WI38 (cell line): ENCODE data around the gene GNAS-AS1.

Source experiments
- H3K4me3 ChIP-seq: 2 replicates; pipeline ENCODE4 v1.5.1; 2011; ENCODE audit warnings: low read depth, mild to moderate bottlenecking, control low read depth, low read length
- TF ChIP-seq, protein P1 (sequence below): IDR thresholded peaks from 2 replicates; pipeline ENCODE4 v1.5.1; 2012; ENCODE audit warnings: low read depth, mild to moderate bottlenecking, control low read depth, low read length

The GNAS-AS1 gene

DNA sequence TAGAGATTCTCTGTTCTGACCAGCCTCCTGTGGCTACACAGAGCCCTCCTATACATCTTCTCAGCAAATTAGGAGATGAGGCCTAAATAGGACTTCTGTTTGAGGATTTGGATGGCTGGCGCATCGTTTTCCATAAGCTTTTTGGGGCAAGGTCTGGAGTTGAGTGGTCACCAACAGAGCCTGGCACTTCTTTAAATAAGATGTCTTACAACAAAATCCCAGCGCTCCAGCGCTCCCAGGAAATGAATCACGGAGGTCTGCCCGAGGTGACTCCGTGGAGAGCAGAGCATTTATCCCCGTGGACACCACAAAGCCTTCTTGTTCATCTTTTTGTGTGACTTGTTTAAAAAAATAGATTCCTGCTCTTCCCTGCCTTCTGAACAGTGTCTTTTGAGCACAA lies 75.3 kb downstream of the GNAS-AS1 start:
- TF ChIP-seq, protein P1, sequence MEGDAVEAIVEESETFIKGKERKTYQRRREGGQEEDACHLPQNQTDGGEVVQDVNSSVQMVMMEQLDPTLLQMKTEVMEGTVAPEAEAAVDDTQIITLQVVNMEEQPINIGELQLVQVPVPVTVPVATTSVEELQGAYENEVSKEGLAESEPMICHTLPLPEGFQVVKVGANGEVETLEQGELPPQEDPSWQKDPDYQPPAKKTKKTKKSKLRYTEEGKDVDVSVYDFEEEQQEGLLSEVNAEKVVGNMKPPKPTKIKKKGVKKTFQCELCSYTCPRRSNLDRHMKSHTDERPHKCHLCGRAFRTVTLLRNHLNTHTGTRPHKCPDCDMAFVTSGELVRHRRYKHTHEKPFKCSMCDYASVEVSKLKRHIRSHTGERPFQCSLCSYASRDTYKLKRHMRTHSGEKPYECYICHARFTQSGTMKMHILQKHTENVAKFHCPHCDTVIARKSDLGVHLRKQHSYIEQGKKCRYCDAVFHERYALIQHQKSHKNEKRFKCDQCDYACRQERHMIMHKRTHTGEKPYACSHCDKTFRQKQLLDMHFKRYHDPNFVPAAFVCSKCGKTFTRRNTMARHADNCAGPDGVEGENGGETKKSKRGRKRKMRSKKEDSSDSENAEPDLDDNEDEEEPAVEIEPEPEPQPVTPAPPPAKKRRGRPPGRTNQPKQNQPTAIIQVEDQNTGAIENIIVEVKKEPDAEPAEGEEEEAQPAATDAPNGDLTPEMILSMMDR: no peak
- no peak overlapping the region for H3K4me3 ChIP-seq

DNA sequence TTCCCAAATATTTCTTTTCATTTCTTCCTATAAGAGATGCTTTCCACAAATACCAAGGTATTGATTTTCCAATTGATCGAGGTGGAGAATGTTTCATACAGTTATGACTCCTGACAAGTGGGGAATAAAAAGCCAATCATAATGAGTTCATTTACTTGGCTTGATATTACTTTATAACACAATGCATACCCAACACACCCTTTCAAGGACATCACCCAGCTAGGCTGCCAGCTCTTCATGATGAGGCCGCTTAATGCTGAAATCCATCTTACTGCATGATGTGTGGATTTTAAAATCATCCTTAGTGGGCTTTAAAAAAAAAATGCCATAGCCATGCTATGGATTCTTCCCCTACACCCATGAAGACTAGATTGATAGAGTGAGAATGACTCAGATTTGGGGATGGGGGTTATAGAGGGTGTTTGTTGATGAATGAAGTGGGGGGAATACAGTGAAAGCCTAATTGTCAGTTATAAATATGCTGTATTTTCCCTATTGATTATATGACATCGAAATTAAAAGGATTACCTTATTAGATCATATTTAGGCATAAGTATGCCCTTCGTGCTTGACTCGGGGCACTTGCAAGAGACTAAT lies 75.9 kb downstream of the GNAS-AS1 start:
- H3K4me3 ChIP-seq: no peak overlapping the region
- TF ChIP-seq, protein P1: no peak

DNA sequence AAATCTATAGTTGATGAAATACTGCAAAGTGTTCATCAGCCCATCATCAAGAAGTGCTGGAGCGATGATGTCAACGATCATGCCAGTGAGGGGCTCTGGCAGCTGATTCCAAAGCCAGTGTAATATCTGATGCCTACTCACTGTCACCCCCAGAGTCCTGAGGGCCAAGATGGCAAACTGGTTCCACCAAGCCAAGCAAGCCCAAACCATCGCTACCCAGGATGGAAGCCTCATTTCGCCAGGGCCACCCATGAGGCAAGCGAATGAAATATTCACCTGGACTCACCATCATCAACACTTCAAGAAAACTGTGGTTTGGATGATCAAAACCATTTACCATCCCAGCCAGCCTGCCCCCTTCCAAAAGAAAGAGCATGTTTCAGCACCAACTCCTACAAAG lies 76.5 kb downstream of the GNAS-AS1 start:
- TF ChIP-seq, protein P1: no peak
- no peak overlapping the region for H3K4me3 ChIP-seq

DNA sequence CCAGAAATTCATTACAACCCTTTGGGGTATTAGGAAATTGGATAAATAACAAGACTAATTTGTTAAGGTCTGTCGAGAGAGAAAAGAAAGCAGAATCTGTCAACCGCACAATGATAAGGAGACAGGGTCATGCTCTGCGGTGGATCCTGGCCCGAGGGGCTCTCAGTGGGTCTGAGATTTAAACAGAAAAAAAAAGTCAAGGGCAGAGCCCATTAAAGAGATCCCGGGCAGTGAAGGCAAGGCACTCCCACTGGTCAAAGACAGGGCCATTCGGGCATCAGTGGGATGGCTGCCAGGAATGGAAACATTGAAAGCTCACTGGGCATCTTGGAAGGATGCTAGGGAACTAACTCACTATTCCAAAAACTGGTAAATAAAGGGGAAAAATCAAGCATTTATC lies 77.9 kb downstream of the GNAS-AS1 start:
- TF ChIP-seq, protein P1: no peak
- no peak overlapping the region for H3K4me3 ChIP-seq
